GM18511 (cell line): ENCODE results near the gene DAZAP1.

Experiments used
- ATAC-seq: cut with Tn5 transposase; IDR thresholded peaks from one replicate; pipeline ENCODE4 v1.9.1; 2021; ENCODE audit warnings: mild to moderate bottlenecking, moderate library complexity; ENCODE audit not compliant: unreplicated experiment

DAZAP1 gene

GRCh38 chr19:1393841-1394240 lies 13.5 kb upstream of the DAZAP1 start:
- no peak for ATAC-seq

DNA sequence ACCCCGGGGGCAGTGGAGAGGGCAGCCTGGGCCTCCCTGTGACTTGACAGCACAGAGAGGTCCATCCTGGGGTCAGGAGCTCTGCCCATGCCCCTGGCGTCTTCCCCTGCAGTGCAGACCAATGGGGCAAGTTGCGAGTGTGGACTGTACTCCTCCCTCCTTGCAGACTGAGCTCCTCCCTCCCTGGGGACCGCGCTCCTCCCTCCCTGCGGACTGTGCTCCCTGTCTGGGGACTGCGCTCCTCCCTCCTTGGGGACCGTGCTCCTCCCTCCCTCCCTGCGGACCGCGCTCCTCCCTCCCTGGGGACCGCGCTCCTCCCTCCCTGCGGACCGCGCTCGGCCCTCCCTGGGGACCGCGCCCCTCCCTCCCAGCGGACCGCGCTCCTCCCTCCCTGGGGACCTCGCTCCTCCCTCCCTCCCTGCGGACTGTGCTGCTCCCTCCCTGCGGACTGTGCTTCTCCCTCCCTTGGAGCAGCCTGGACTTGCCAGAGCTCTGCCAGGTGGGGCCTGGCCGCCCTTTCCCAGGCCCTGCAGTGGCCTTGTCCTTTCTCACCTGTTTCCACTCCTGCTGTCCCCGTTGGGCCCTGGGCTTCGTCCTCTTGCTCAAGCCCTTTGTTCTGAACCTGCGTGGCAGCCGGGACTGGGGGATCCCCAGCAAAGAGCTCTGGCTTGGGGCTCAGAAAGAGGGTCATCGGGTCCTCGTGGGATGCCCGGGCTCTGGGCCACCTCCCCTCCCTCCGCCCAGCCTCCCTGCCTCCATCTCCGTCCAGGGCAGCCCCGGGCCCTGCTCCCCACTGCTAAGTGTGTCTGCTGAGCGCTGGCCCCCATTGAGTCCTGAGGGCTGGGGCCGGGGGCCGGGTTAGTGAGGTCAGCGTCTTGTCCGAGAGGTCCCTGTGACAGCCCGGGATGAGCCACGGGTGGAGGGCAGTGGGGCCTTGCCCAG lies 12.9 kb upstream of the DAZAP1 start:
- no peak for ATAC-seq

DNA sequence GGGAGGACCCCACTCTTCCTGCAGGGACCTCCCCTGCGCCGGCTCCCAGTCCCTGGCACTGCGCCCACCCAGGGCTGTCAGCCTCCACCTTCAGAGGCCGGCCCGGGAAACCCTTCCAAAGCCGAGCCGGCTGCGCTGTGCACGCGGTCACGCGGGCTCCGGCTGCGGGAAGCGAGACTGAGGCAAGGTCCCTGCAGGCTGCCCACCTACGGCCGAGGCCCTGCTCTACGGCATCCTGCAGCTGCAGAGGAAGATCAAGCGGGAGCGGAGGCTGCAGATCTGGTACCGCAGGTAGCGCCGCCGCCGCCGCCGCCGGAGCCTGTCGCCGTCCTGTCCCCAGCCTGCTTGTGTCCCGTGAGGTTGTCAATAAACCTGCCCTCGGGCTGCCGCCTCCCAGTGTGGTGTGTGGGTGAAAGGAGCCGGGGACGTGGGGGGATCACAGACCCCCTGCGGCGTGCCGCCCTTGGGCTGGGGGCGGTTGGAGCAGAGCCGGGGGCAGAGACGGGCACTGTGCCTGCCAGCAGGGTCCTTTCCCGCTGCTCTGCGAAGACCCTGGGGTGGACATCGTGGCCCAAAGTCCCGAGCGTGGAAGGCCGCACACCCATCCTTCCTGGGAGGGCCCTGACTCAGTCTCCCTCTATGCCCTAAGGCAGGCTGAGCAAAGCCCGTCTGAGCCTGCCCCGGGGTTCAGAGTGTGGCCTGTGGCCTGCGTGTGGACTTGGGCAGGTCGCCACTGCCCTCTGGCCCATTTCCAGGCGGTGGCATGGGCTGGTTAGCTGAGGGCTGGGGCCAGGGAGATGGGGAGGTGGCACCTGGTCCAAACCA lies 12.0 kb upstream of the DAZAP1 start:
- ATAC-seq, result no peak

- ATAC-seq, result no peak
Measured at GRCh38 chr19:1396019-1396767, 11.2 kb upstream of the DAZAP1 start.

DNA sequence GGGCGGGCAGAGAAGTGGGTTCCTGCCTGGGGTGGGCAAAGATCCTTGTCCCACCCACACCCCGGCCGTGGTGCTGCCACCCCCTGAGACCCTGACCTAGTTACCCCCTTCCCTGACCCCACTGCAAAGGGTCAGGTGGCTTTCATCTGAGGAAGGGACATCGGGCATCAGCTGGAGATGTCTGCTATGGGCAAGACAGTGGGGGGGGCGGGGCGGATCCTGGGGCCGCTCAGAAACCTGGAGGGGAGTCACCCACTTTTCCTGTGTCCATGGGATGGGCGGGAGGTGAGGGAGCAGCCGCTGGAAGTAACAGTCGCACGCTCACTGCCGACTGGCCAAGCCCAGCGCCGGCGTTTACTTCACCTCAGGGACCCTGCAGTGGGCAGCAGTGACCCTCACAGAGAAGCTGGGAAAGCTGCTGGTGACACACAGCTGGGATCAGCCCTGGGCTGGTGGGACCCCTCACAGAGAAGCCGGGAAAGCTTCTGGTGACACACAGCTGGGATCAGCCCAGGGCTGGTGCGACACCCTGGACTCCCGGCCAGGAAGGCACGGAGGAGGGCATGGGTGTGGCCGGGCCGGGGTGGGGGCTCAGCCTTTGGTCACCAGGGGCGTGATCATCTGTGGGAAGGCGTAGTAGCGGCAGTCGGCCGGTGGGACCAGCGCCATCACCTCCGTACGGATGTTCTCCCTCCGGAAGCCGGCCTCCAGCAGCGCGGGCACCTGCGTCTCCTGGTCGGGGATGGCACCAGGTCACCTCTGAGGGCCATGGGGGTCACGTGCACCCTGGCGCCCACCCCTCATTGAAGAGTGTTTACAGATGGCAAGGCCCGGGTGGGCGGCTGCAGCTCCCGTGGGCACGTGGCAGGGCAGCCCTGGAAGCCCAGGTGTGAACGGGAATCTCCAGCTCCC lies 10.4 kb upstream of the DAZAP1 start:
- no peak for ATAC-seq

GRCh38 chr19:1397838-1398237 lies 9.5 kb upstream of the DAZAP1 start:
- no peak for ATAC-seq

DNA sequence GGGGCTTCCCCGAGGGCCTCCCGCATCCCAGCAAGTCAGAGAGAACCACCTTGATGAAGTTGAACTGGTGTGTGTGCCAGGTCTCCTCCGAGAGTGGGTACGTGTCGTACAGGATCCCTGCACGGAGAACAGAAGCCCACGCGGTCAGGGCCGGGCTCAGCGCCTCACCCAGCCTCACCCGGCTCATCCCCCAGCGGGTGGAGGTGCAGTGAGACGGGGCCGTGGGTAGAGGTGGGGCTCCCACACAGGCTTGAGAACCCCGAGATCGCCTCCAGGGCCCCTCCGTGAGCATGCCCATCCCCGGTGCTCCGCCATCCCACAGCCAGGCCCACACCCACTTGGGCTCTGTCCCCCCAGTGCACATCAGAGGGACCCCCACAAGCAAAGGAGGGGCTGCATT lies 8.3 kb upstream of the DAZAP1 start:
- ATAC-seq, result no peak

DNA sequence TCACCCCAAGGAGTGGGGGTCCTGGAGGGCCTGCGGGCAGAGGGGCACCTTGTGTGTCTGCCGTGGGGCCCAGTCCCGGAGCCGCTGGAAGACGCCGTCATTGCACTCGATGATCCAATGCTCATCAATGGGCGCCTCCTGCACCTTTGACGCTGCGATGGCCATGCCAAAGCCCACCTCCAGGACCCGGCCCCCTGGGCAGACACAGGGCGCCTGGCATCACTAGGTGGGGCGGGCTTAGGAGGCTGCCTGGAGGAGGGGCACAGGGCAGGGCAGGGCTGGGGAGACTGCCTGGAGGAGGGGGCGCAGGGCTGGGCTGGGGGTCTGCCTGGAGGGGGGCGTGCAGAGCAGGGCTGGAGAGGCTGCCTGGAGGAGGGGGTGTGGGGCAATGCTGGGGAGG lies 7.6 kb upstream of the DAZAP1 start:
- ATAC-seq, result no peak

- no peak for ATAC-seq
Measured at GRCh38 chr19:1400281-1401137, 6.9 kb upstream of the DAZAP1 start.

- no peak for ATAC-seq
Measured at GRCh38 chr19:1401138-1401888, 6.1 kb upstream of the DAZAP1 start, which contains the start of gene GAMT. GAMT (minus strand) TSS chr19:1401542; CDS start chr19:1401476, 66 bp downstream.

- ATAC-seq, result no peak
Measured at GRCh38 chr19:1401889-1402217, 5.5 kb upstream of the DAZAP1 start.

DNA sequence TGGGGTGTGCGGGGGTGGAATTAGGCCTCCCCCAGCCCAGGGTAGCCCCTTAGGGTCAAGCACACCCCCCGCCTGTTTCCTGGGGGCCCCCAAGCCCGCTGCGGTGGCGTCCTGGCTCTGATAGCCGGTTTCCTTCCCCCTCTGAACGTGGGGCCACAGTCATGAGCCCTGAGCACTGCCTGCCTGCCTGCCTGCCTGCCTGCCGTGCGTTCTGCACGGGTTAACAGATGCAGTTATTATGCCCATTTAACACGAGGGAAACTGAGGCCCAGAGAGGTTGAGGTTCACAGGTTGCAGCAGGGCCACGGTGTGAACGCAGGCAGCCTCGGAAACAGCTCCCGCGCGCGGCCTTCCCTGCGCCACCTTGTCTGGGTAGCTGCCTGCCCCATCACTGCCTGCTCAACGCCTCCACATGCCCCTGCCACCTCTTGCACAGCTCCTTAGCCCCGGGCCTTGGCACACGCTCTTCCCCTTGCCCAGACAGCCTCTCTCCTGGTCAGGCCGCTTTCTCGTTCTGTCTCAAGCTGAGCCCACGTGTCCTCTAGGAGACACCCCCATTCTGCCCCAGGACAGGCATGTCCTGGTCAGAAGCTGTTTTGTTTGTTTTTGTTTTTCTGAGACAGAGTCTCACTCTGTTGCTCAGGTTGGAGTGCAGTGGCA lies 4.8 kb upstream of the DAZAP1 start:
- no peak for ATAC-seq

GRCh38 chr19:1406774-1407527 lies 435 bp upstream of the DAZAP1 start:
- ATAC-seq, result peak; percentile 73

GRCh38 chr19:1408300-1409203 lies 1.2 kb downstream of the DAZAP1 start:
- ATAC-seq, result no peak

DNA sequence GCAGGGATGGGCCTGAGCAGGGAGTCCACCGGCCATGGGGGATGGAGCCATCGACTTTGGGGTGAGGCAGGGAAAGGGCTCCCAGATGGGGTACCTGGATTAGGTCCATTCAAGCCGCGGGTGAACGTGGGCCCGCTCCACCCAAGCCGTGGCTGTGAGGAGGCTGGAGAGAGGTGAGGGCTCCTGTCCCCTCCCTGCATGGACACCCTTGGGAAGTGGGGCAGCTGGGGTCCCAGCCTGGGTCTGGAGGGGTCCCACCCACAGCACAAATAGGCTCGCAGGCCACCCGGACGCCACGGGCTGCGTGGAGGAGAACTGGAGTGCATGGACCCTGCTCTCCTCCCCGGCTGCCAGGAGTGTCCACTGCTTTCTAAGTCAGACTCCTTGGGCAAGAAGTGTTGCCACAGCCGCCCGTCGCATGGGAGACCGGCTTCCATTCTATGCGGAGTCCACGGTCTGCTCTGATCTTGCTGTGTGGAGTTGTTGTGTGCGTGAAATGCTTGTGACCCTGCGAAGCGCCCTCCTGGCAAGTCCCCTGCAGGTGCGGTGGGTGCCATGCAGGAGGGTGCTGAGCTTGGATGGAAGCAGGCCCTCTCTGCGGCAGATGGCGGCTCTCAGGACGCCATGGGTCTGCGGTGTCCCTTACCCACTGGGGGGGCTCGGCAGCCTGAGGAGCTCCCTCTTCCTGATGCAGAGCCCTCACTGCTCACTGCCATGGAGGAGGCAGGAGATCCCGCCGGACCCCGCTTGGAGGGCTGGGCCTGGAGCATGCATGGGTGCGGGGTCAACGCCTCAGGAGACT lies 2.0 kb downstream of the DAZAP1 start:
- ATAC-seq, result no peak
